Purkinje cell (primary cell): ENCODE measurements around the gene TFAM. TPM values are rescaled to one million over a fixed set of nuclear protein-coding genes. Genes with fewer than 3 reads are reported as not detected.

Experiments
- polyA plus RNA-seq: library from polyadenylated mRNA; unstranded; fragments of >200 nt; fragmentation: Nextera tagmentation; gene quantifications from 2 replicates; pipeline ENCODE4 v1.2.1, GENCODE V29; 2014

Gene TFAM
- 27.4 and 29.8 TPM in 2 replicates for polyA plus RNA-seq

GRCh38 chr10:58384999-58385783 is at the start of gene TFAM:
TSS of gene TFAM (plus strand) at chr10:58385410. CDS start at chr10:58385548, 138 bp downstream.

Other genes starting within 250 kb of the TFAM start
- gene IPMK, start 117.5 kb upstream of the TFAM start, polyA plus RNA-seq: 2.8 and 4.3 TPM in 2 replicates
- gene CISD1, start 116.2 kb upstream of the TFAM start, polyA plus RNA-seq: 730 and 889 TPM in 2 replicates
- gene UBE2D1, start 50.4 kb upstream of the TFAM start, polyA plus RNA-seq: 66.6 and 71.4 TPM in 2 replicates
- not detected in 2 replicates for gene BICC1, start 127.5 kb downstream of the TFAM start, polyA plus RNA-seq